ENCODE results near the gene NEDD8. TPM values are rescaled to one million over a fixed set of nuclear protein-coding genes. Genes with fewer than 3 reads are reported as not detected.
"Not testable (repeated sequence)": the region's sequence is repeated elsewhere in the genome, so short reads cannot be mapped to it uniquely, and the experiment has no call there.

Gene NEDD8
- total and polyA plus RNA-seq, 2 experiments from 2014 or later = 138 to 326 TPM

GRCh38 chr14:24231263-24232120, 675 bp downstream of the NEDD8 start:
- H3K36me3 ChIP-seq (ENCODE audit: low read depth) = peaks cover 12% of the 10 kb centered on the region
- H3K79me2 ChIP-seq (ENCODE audit: insufficient read depth) = peaks cover 91% of the 10 kb centered on the region
- peak; percentile 31 for DNase-seq
- peaks cover 11% of the 10 kb centered on the region for H3F3A ChIP-seq (ENCODE audit: insufficient read depth)
- no peaks in the 10 kb centered on the region for H3K9me2 ChIP-seq (ENCODE audit: insufficient read depth)
- H3K4me1 ChIP-seq (ENCODE audit: insufficient read depth) = peaks cover 21% of the 10 kb centered on the region
- H3K9me3 ChIP-seq (ENCODE audit: low read depth) = no peaks in the 10 kb centered on the region
- in situ Hi-C loops (cut with MboI) = no loop called here
- TF ChIP-seq EZH2 (IDR thresholded peaks at IDR 0.05; ENCODE audit: insufficient read depth, poor library complexity, severe bottlenecking) (no peak), EZH2phosphoT487 (IDR thresholded peaks at IDR 0.05; ENCODE audit: insufficient read depth, low read depth) (no peak)
- no peaks in the 10 kb centered on the region for H4K20me1 ChIP-seq (ENCODE audit: insufficient read depth)
- no peaks in the 10 kb centered on the region for H3K27me3 ChIP-seq (replicated peaks; ENCODE audit: insufficient read depth)
- H3K9ac ChIP-seq = peak overlapping the region; percentile 91
- WGBS, 2 experiments (ENCODE audit: low coverage in 1 of 2, low lambda C conversion rate in 2 of 2, missing lambda C conversion rate in 2 of 2) = 5 to 8% methylated on average over 22 to 23 of the region's 23 CpGs
- peak overlapping the region; percentile 94 for H3K4me2 ChIP-seq (ENCODE audit: unreplicated experiment)
- peak overlapping the region; percentile 77 for H3K4me3 ChIP-seq
- H3K27ac ChIP-seq = peak overlapping the region; percentile 56
- peak overlapping the region; percentile 80 for H2AFZ ChIP-seq

- in situ Hi-C loops (cut with MboI) = no loop called here
- Histone ChIP-seq H3K27ac (no peak overlapping the region), H3K79me2 (ENCODE audit: insufficient read depth) (peaks cover 87% of the 10 kb centered on the region), H3K36me3 (ENCODE audit: low read depth) (peaks cover 5% of the 10 kb centered on the region; the same call in 1 of the 2 replicates), H3K27me3 (replicated peaks; ENCODE audit: insufficient read depth) (no peaks in the 10 kb centered on the region), H4K20me1 (ENCODE audit: insufficient read depth) (no peaks in the 10 kb centered on the region), H3K9ac (no peak overlapping the region), H2AFZ (no peak overlapping the region), H3K9me3 (ENCODE audit: low read depth) (no peaks in the 10 kb centered on the region), H3K4me1 (ENCODE audit: insufficient read depth) (peaks cover 34% of the 10 kb centered on the region), H3K4me2 (ENCODE audit: unreplicated experiment) (no peak overlapping the region), H3K4me3 (no peak overlapping the region), H3F3A (ENCODE audit: insufficient read depth) (peaks cover 26% of the 10 kb centered on the region), H3K9me2 (ENCODE audit: insufficient read depth) (no peaks in the 10 kb centered on the region)
- WGBS, 2 experiments (ENCODE audit: low coverage in 1 of 2, low lambda C conversion rate in 2 of 2, missing lambda C conversion rate in 2 of 2) = 37 to 41% methylated on average over 1 of the region's 1 CpG
- no peak for TF ChIP-seq EZH2phosphoT487 (IDR thresholded peaks at IDR 0.05; ENCODE audit: insufficient read depth, low read depth)
- TF ChIP-seq EZH2 (IDR thresholded peaks at IDR 0.05; ENCODE audit: insufficient read depth, poor library complexity, severe bottlenecking) = no peak
- DNase-seq = no peak
Measured at GRCh38 chr14:24228902-24229301, 3.3 kb downstream of the NEDD8 start.

GRCh38 chr14:24226473-24226872, 5.7 kb downstream of the NEDD8 start:
- WGBS, 2 experiments (ENCODE audit: low coverage in 1 of 2, low lambda C conversion rate in 2 of 2, missing lambda C conversion rate in 2 of 2) = 61 to 66% methylated on average over 1 of the region's 1 CpG
- in situ Hi-C loops (cut with MboI) = no loop called here
- Histone ChIP-seq H3K4me3 (no peak overlapping the region), H3K9me2 (ENCODE audit: insufficient read depth) (no peaks in the 10 kb centered on the region), H2AFZ (no peak overlapping the region), H3K9ac (no peak overlapping the region), H4K20me1 (ENCODE audit: insufficient read depth) (no peaks in the 10 kb centered on the region), H3K27me3 (replicated peaks; ENCODE audit: insufficient read depth) (no peaks in the 10 kb centered on the region), H3K4me1 (ENCODE audit: insufficient read depth) (peaks cover 26% of the 10 kb centered on the region), H3K9me3 (ENCODE audit: low read depth) (no peaks in the 10 kb centered on the region), H3K4me2 (ENCODE audit: unreplicated experiment) (no peak overlapping the region), H3K27ac (no peak overlapping the region), H3F3A (ENCODE audit: insufficient read depth) (peaks cover 26% of the 10 kb centered on the region), H3K79me2 (ENCODE audit: insufficient read depth) (peaks cover 96% of the 10 kb centered on the region), H3K36me3 (ENCODE audit: low read depth) (peaks cover 5% of the 10 kb centered on the region; the same call in 1 of the 2 replicates)
- DNase-seq = no peak
- no peak for TF ChIP-seq EZH2 (IDR thresholded peaks at IDR 0.05; ENCODE audit: insufficient read depth, poor library complexity, severe bottlenecking)
- no peak for TF ChIP-seq EZH2phosphoT487 (IDR thresholded peaks at IDR 0.05; ENCODE audit: insufficient read depth, low read depth)

- H3K4me3 ChIP-seq = peak overlapping the region; percentile 32
- no peaks in the 10 kb centered on the region for H3K27me3 ChIP-seq (replicated peaks; ENCODE audit: insufficient read depth)
- TF ChIP-seq EZH2 (IDR thresholded peaks at IDR 0.05; ENCODE audit: insufficient read depth, poor library complexity, severe bottlenecking) (no peak), EZH2phosphoT487 (IDR thresholded peaks at IDR 0.05; ENCODE audit: insufficient read depth, low read depth) (0 out of 2 replicates have a peak, but pooled peaks have one; percentile 75)
- no peaks in the 10 kb centered on the region for H4K20me1 ChIP-seq (ENCODE audit: insufficient read depth)
- peaks cover 26% of the 10 kb centered on the region for H3K4me1 ChIP-seq (ENCODE audit: insufficient read depth)
- peaks cover 96% of the 10 kb centered on the region for H3K79me2 ChIP-seq (ENCODE audit: insufficient read depth)
- no peak overlapping the region for H2AFZ ChIP-seq
- no peaks in the 10 kb centered on the region for H3K9me2 ChIP-seq (ENCODE audit: insufficient read depth)
- in situ Hi-C loops (cut with MboI) = no loop called here
- whole genome bisulfite sequencing, 2 experiments (ENCODE audit: low coverage in 1 of 2, low lambda C conversion rate in 2 of 2, missing lambda C conversion rate in 2 of 2) = 15 to 16% methylated on average over 7 of the region's 7 CpGs
- H3K27ac ChIP-seq = peak overlapping the region; percentile 78
- H3K9me3 ChIP-seq (ENCODE audit: low read depth) = no peaks in the 10 kb centered on the region
- peak overlapping the region; percentile 46 for H3K4me2 ChIP-seq (ENCODE audit: unreplicated experiment)
- peaks cover 26% of the 10 kb centered on the region for H3F3A ChIP-seq (ENCODE audit: insufficient read depth)
- peak; percentile 83 for DNase-seq
- peaks cover 5% of the 10 kb centered on the region; the same call in 1 of the 2 replicates for H3K36me3 ChIP-seq (ENCODE audit: low read depth)
- H3K9ac ChIP-seq = peak overlapping the region; percentile 26
Measured at GRCh38 chr14:24224618-24225071, 7.5 kb downstream of the NEDD8 start.

GRCh38 chr14:24222987-24223386, 9.2 kb downstream of the NEDD8 start:
- H3K27me3 ChIP-seq (replicated peaks; ENCODE audit: insufficient read depth); H3K9me3 ChIP-seq (ENCODE audit: low read depth); H3K27ac ChIP-seq; H3K36me3 ChIP-seq (ENCODE audit: low read depth); H3K9me2 ChIP-seq (ENCODE audit: insufficient read depth); H2AFZ ChIP-seq; H4K20me1 ChIP-seq (ENCODE audit: insufficient read depth); in situ Hi-C loops (cut with MboI); H3K4me3 ChIP-seq; DNase-seq; H3K4me2 ChIP-seq (ENCODE audit: unreplicated experiment); H3K9ac ChIP-seq: not testable (repeated sequence)
- WGBS, 2 experiments (ENCODE audit: low coverage in 1 of 2, low lambda C conversion rate in 2 of 2, missing lambda C conversion rate in 2 of 2) = 93 to 100% methylated on average over 2 to 4 of the region's 4 CpGs
- H3K4me1 ChIP-seq (ENCODE audit: insufficient read depth) = peaks cover 26% of the 10 kb centered on the region
- peaks cover 90% of the 10 kb centered on the region for H3K79me2 ChIP-seq (ENCODE audit: insufficient read depth)
- peaks cover 34% of the 10 kb centered on the region for H3F3A ChIP-seq (ENCODE audit: insufficient read depth)

All from GM23248 (cell line).